ENCODE results near the gene SMG6.
A peak's percentile ranks its signal among the peaks of the same experiment; 100 is the strongest.

Gene SMG6

GRCh38 chr17:2060385-2060658 is 243.3 kb downstream of the SMG6 start:
- no peak for DNase-seq (ENCODE audit: low spot score)

DNA sequence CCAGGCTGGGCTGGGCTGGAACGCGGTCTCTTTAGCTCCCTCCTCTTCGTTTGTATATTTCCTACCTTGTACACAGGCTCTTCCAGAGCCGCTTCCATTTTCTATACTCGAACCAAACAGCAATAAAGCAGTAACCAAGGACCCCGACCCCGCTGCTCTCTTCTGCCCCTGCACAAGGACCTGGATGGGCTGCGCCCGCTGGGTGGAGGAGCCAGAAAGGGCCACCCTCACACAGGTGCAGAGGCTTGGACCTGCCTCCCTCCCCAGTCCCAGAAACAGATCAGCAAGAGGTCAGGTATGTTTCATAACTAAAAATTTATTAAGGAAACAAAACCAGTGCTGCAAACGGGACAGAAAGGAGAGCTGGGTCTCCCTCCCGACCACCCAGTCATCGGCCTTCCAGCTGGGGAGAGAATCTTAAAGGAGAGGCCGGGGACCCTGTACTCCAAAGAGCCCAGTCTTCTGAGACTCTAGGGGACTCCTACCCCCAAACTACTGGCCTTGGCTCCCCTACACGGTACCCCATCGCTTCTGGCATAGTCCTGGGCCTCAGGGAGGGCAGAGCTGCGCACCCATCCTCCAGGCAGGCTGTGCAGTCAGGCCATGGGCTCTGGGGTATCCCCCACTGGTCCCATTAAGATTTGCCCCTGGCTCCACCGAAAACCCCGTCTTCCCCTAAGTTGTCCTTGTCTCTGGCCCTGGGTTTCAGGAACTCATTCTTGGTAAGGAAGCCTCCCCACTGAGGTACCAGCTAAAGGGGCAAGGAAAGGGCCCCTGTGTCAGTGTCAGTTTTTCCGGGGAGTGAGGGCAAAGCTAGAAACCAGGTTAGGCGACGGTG is 243.8 kb downstream of the SMG6 start:
- no peak for DNase-seq (ENCODE audit: low spot score)

DNA sequence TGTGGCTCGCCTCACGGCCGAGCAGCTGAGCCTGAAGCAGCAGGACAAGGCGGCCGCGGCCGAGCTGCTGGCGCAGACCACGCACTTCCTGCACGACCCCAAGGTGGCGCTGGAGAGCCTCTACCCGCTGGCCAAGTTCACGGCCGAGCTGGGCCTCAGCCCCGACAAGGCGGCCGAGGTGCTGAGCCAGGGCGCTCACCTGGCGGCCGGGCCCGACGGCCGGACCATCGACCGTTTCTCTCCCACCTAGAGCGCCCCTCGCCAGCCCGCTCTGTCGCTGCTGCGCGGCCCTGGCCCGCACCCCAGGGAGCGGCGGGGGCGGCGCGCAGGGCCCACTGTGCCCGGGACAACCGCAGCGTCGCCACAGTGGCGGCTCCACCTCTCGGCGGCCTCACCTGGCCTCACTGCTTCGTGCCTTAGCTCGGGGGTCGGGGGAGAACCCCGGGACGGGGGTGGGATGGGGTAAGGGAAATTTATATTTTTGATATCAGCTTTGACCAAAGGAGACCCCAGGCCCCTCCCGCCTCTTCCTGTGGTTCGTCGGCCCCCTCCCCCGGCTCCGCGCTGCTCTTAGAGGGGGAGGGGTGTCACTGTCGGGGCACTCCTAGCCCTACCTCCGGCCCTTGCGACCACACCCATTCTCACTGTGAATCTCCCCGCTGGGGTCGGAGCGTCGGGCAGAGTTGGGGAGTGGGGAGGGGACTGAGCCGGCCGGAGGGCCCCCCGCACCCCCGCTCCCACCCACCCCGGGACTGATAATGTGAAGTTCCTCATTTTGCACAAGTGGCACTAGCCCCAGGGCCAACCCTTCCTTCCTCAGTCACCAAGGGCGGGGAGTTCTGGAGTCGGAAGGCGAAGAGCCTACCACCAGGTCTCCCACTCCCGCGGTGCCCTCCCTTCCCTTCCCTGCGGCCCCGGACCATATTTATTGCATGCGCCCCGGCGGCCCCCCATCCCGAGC is 244.7 kb downstream of the SMG6 start:
- no peak for DNase-seq (ENCODE audit: low spot score)

- DNase-seq (ENCODE audit: low spot score): no peak
These were observed 245.6 kb downstream of the SMG6 start for GRCh38 chr17:2057760-2058585.

DNA sequence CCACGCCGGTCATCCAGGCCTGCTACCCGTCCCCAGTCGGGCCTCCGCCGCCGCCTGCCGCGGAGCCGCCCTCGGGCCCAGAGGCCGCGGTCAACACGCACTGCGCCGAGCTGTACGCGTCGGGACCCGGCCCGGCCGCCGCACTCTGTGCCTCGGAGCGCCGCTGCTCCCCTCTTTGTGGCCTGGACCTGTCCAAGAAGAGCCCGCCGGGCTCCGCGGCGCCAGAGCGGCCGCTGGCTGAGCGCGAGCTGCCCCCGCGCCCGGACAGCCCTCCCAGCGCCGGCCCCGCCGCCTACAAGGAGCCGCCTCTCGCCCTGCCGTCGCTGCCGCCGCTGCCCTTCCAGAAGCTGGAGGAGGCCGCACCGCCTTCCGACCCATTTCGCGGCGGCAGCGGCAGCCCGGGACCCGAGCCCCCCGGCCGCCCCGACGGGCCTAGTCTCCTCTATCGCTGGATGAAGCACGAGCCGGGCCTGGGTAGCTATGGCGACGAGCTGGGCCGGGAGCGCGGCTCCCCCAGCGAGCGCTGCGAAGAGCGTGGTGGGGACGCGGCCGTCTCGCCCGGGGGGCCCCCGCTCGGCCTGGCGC is 246.3 kb downstream of the SMG6 start:
- no peak for DNase-seq (ENCODE audit: low spot score)

DNA sequence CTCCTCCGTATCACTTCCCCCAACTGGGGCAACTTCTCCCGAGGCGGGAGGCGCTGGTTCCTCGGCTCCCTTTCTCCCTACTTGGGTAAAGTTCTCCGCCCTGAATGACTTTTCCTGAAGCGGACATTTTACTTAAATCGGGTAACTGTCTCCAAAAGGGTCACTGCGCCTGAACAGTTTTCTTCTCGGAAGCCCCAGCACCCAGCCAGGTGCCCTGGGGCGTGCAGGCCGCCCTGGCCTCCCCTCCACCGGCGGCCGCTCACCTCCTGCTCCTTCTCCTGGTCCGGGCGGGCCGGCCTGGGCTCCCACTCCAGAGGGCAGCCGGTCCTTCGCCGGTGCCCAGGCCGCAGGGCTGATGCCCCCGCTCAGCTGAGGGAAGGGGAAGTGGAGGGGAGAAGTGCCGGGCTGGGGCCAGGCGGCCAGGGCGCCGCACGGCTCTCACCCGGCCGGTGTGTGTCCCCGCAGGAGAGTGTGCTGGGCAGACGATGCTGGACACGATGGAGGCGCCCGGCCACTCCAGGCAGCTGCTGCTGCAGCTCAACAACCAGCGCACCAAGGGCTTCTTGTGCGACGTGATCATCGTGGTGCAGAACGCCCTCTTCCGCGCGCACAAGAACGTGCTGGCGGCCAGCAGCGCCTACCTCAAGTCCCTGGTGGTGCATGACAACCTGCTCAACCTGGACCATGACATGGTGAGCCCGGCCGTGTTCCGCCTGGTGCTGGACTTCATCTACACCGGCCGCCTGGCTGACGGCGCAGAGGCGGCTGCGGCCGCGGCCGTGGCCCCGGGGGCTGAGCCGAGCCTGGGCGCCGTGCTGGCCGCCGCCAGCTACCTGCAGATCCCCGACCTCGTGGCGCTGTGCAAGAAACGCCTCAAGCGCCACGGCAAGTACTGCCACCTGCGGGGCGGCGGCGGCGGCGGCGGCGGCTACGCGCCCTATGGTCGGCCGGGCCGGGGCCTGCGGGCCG is 247.1 kb downstream of the SMG6 start:
- DNase-seq (ENCODE audit: low spot score): no peak

- no peak for DNase-seq (ENCODE audit: low spot score)
These were observed 248.0 kb downstream of the SMG6 start for GRCh38 chr17:2055292-2056205.

DNA sequence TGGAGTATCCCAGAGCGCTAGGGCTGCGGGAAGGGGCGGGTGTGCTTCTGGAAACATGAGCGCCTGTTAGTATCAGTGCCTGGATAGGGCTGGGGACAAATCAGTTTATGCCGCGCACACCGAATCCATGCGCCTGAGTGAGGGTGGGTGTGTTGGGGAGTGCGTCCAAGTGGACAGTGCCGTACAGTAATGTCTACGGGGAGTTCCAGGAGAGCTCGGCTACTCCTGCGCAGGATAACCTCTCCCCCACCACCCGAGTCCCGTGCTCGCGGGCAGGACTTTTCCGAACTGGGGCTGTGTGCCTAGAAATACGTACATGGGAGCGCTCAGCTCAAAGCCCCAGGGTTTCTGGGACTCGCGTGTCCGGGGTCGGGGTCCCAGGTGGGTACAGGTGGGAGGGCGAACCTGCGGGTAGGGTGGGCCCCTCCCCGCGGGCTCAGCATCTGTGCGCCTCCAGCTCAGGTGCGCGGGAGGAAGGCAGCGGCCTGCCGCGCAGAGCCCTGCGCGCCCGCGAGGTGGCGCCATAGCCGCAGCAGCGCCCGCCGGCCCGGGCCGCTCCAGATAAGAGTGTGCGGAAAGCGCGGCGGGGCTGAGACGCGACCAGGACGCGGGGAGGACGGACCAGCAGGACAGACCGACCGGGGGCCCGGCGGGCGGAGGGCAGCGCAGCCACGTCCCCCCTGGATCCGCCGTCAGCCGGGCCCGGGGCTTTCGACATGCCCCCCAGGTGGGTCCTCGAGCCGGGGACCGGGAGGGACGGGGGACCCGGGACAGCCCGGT is 248.9 kb downstream of the SMG6 start, which contains the start of gene HIC1:
Gene HIC1, plus strand, starts transcription at position 592 of the 780 bp plus-strand sequence. CDS start 1,588 bp downstream, outside the sequence.
- DNase-seq (ENCODE audit: low spot score): no peak

DNA sequence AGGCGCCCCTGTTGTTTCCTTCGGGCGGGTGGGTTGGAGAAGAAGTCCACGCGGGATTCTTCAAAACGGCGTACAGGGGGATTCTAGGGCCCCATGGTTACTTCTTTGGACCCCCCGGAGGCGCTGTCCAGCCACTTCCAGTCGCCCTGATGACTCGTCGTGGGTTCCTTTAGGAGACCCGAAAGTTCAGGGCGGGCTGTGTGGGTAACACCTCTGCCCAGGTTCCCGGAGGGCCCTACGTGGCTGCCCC is 249.4 kb downstream of the SMG6 start:
- DNase-seq (ENCODE audit: low spot score): no peak

DNA sequence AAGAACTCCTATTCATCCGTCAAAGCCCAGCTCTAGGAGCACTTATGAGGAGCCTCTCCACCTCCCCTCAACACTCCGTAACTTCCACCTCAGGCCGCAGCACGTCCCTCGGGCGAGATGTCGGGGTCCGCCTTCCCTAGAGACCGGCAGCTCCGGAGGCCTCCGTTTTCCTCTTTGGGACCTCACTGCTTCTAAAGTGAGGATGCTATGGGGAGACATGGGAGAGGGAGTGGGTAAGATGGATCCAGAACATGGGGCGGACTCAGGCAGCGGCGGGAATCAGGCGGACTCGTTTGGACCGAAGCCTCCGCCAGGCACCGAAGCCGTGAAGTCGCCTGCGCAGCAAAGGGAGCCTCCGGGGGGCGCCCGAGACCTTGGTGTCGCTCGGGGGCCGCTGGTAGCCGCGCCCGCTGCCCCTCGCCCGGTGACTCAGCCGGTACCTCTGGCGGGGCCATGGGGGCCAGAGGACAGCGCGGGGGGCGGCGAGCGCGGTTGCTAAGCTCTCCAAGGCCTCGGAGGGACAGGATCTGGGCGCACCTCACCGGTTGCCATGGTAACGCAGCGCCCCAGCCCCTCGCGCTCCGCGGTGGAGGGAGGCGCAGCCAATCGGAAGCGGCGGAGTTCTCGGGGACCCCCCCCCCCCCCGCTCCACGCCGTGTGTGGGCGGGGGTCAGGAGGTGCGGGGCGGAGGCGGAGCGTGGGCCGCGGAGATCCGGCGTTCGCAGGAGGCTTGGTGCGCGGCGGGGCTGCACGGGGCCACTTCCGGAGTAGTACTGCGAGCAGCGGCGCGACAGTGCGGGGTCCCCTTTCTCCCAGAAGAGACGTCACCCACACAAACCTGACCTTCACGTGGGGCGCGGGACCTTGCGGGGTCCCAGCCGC is 250.0 kb downstream of the SMG6 start:
- DNase-seq (ENCODE audit: low spot score): no peak

DNA sequence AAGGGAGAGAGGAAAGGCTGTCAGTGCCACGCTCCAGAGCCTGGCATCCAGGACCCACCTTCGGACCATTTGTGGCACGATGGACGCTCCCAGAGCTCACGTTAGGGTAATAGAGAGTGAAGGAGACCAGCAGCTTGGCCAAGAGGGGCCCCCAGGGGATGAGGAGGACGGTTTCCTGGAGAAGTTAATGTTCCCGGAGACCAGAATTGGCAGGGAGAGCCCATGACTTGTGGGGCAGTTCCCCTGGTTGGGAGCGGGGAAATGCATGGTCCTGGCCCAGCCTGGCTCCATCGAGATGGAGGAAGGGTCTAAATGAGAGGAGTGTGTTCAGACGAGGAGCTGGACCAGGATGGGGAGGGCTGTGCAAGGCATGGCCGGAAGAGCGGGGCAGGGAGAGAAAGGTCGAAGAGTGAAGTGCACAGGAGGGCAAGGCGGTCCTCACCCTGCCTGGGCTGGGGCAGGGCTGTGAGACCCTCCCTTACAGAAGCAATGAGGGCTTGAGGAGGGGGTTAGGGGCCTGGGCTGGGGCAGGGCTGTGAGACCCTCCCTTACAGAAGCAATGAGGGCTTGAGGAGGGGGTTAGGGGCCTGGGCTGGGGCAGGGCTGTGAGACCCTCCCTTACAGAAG is 251.5 kb downstream of the SMG6 start:
- no peak for DNase-seq (ENCODE audit: low spot score)

- no peak for DNase-seq (ENCODE audit: low spot score)
These were observed 252.3 kb downstream of the SMG6 start for GRCh38 chr17:2051061-2051932.

GRCh38 chr17:2050300-2051060 is 253.1 kb downstream of the SMG6 start:
- DNase-seq (ENCODE audit: low spot score): peak; percentile 53

DNA sequence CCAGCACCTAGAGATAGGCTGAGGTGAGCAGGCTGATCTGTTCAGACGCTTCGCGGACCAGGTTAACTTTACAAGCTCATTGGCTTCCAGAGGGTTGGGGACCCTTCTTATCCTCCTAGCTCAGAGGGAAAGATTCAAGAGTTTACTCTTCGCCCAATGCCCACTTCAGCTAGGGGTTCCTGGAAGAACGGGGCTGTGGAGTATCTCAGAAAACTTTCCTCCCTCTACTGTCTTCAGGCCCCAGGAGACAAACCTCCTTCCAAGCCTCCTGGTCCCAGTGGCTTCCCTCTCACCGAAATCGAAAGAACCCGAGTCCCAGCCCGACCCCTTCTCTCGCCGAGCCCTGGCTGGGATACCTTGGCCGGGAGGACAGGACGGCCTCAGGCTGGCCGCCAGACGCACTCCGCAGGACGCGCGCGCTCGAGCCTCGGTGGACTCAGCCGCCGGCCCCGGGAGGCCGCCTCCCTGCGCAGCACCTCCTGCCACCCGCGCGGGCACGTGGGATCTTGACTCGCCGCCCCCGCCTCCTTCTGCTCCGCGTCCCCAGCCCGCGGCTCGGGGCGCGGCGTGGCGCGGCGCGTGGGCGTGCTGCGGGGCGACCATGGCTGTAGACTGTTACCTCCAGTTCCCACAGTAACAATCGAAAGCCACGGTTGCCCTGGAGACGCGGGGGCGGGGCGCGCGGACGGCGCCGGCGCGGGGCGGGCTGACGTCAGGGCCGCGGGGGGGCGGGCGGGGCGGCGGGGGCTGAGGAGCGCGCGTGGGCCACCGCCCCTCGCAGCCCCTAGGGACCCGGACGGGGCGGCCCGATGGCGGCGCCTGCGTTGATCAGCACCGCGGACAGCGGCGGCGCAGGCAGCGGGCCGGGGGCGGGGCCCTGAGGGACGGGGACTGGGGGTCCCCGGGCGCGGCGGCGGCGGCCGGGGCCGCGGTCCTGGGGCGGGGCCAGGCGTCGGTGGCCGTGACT is 254.0 kb downstream of the SMG6 start:
- DNase-seq (ENCODE audit: low spot score): no peak

- DNase-seq (ENCODE audit: low spot score): no peak
These were observed 254.8 kb downstream of the SMG6 start for GRCh38 chr17:2048805-2049204.

All from pons (tissue), 1 donor.